Liver (tissue), 9 donors: ENCODE data around the gene CACFD1. TPM values are rescaled to one million over a fixed set of nuclear protein-coding genes. Genes with fewer than 3 reads are reported as not detected.

Source experiments
- DNase-seq: peaks from one replicate; pipeline ENCODE4 v3.0.0-alpha.2; 2017; ENCODE audit warnings: low spot score
- H3K27ac ChIP-seq, 2 donors: one replicate each; pipeline ENCODE4 v1.7.0; 2013; ENCODE audit warnings: inconsistent platforms in 2 of 2, low read length in 2 of 2, control low read depth in 1 of 2, low read depth in 1 of 2, mild to moderate bottlenecking in 1 of 2
- H3K27me3 ChIP-seq, 4 donors: one replicate each; pipeline versions ENCODE4 v1.6.1 to v1.7.0; 2013; ENCODE audit warnings: low read length in 3 of 4, inconsistent platforms in 1 of 4, mild to moderate bottlenecking in 1 of 4, moderate library complexity in 1 of 4; ENCODE audit not compliant: control insufficient read depth in 4 of 4, insufficient read depth in 4 of 4
- H3K36me3 ChIP-seq, 4 donors: one replicate each; pipeline versions ENCODE4 v1.6.1 to v1.7.0; 2013; ENCODE audit warnings: low read length in 3 of 4, mild to moderate bottlenecking in 3 of 4, low read depth in 1 of 4, moderate library complexity in 1 of 4; ENCODE audit not compliant: control insufficient read depth in 4 of 4, insufficient read depth in 3 of 4
- H3K4me1 ChIP-seq, 4 donors: one replicate each; pipeline versions ENCODE4 v1.6.1 to v1.7.0; 2013; ENCODE audit warnings: low read length in 3 of 4, mild to moderate bottlenecking in 3 of 4, moderate library complexity in 1 of 4; ENCODE audit not compliant: control insufficient read depth in 4 of 4, insufficient read depth in 4 of 4
- H3K4me3 ChIP-seq, 3 donors: one replicate each; pipeline versions ENCODE4 v1.6.1 to v1.7.0; 2013; ENCODE audit warnings: low read length in 3 of 3, control low read depth in 1 of 3, low read depth in 1 of 3, mild to moderate bottlenecking in 1 of 3
- H3K9ac ChIP-seq, 2 donors: one replicate each; pipeline ENCODE4 v1.7.0; 2013; ENCODE audit warnings: low read length in 2 of 2, mild to moderate bottlenecking in 2 of 2, moderate library complexity in 2 of 2, control low read depth in 1 of 2, low read depth in 1 of 2
- H3K9me3 ChIP-seq, 4 donors: one replicate each; pipeline versions ENCODE4 v1.6.1 to v1.7.0; 2013; ENCODE audit warnings: low read length in 3 of 4; ENCODE audit not compliant: control insufficient read depth in 4 of 4
- ATF3 ChIP-seq: IDR thresholded peaks from 2 replicates; pipeline ENCODE4 v1.6.1; 2016; ENCODE audit warnings: antibody characterized with exemption
- EGR1 ChIP-seq, 2 donors: IDR thresholded peaks; 2 replicates each; pipeline ENCODE4 v1.6.1; 2016 to 2018; ENCODE audit warnings: antibody characterized with exemption in 2 of 2, low read depth in 2 of 2
- FOXA1 ChIP-seq: IDR thresholded peaks from 2 replicates; pipeline ENCODE4 v1.6.1; 2016; ENCODE audit warnings: antibody characterized with exemption
- FOXA2 ChIP-seq: IDR thresholded peaks from 2 replicates; pipeline ENCODE4 v1.6.1; 2016; ENCODE audit warnings: antibody characterized with exemption
- GABPA ChIP-seq, 2 donors: IDR thresholded peaks in 1 of 2; conservative IDR thresholded peaks in 1 of 2; 2 replicates each; pipeline ENCODE4 v1.6.1; 2016; ENCODE audit warnings: antibody characterized with exemption in 2 of 2, mild to moderate bottlenecking in 1 of 2, moderate library complexity in 1 of 2
- HNF4A ChIP-seq, 2 donors: conservative IDR thresholded peaks; 2 replicates each; pipeline ENCODE4 v1.6.1; 2016; ENCODE audit warnings: antibody characterized with exemption in 2 of 2, mild to moderate bottlenecking in 2 of 2
- HNF4G ChIP-seq: IDR thresholded peaks from 2 replicates; pipeline ENCODE4 v1.6.1; 2016; ENCODE audit warnings: antibody characterized with exemption
- JUND ChIP-seq, 2 donors: IDR thresholded peaks; 2 replicates each; pipeline ENCODE4 v1.6.1; 2016; ENCODE audit warnings: antibody characterized with exemption in 2 of 2
- NR2F2 ChIP-seq: IDR thresholded peaks from 2 replicates; pipeline ENCODE4 v1.6.1; 2016; ENCODE audit warnings: antibody characterized with exemption
- RAD21 ChIP-seq, 2 donors: IDR thresholded peaks; 2 replicates each; pipeline ENCODE4 v1.6.1; 2016; ENCODE audit warnings: antibody characterized with exemption in 2 of 2, mild to moderate bottlenecking in 2 of 2
- RXRA ChIP-seq, 2 donors: IDR thresholded peaks; 2 replicates each; pipeline ENCODE4 v1.6.1; 2017 to 2018; ENCODE audit warnings: antibody characterized with exemption in 2 of 2, mild to moderate bottlenecking in 1 of 2
- TAF1 ChIP-seq: conservative IDR thresholded peaks from 2 replicates; pipeline ENCODE4 v1.6.1; 2016; ENCODE audit warnings: antibody characterized with exemption, mild to moderate bottlenecking
- YY1 ChIP-seq: IDR thresholded peaks from 2 replicates; pipeline ENCODE4 v1.6.1; 2016; ENCODE audit warnings: antibody characterized with exemption, mild to moderate bottlenecking
- ZBTB33 ChIP-seq: IDR thresholded peaks from 2 replicates; pipeline ENCODE4 v1.6.1; 2016; ENCODE audit warnings: antibody characterized with exemption
- WGBS: extraction: QIAGEN DNeasy Blood & Tissue Kit; methylation state at CpG from one replicate; pipeline ENCODE4 v1.1.7; 2013; 5-methylcytosine and 5-hydroxymethylcytosine counted together
- polyA plus RNA-seq, 2 donors: library from polyadenylated mRNA; stranded (reverse) in 1 of 2; unstranded in 1 of 2; fragments of 200-250 nt in 1 of 2; fragments of >200 nt in 1 of 2; fragmentation: Nextera tagmentation in 1 of 2; extraction: Ambion mirVana in 1 of 2; gene quantifications; one replicate each; pipeline versions ENCODE4 v1.2.1 to v1.2.3, GENCODE V29; 2013 to 2015
- total RNA-seq, 2 donors: library from RNA; depleted of rRNA; stranded (reverse); fragments of >200 nt; gene quantifications; one replicate each; pipeline ENCODE4 v1.2.3, GENCODE V29; 2014
- TF ChIP-seq, protein P1 (sequence below): fragments of 150-350 bp; IDR thresholded peaks from 2 replicates; pipeline ENCODE4 v1.5.1; 2017; ENCODE audit warnings: improper control_type of control experiment, low read depth, low read length; ENCODE audit not compliant: missing input control
- TF ChIP-seq, protein P2 (sequence below): IDR thresholded peaks from 2 replicates; pipeline ENCODE4 v1.6.1; 2016; ENCODE audit warnings: antibody characterized with exemption, mild to moderate bottlenecking
- donor health status: healthy.
- donor health status: healthy.
- donor health status: healthy.
- donor health status: healthy.
- donor health status: healthy.

The CACFD1 gene
- total and polyA plus RNA-seq, 4 donors, result 10.1 to 34.5 (median 26.4) TPM

DNA sequence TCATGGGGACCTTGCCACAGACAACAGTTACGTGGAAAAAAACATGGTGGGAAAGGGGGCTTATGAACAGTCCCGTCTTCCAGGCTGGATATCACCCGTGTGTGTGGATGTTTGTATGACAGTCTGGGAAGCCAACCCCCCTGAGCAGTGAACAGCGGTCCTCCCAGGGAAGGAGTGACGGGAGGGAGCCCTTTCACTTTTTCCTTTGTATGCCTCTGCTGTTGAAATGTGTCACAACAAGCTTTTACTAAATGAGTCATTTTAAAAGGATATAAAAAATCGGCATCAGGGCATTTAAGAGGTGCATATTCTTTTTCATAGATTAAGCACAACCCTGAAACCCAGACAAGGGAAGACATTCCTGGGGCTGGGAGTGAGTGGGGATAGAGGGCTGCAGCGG, 59.9 kb downstream of the CACFD1 start:
- Histone ChIP-seq H3K27me3 (no peaks in the 10 kb centered on the region), H3K9me3 (no peaks in the 10 kb centered on the region), H3K4me3 (no peak overlapping the region), H3K9ac (no peak overlapping the region), H3K36me3 (no peaks in the 10 kb centered on the region), H3K27ac (peak overlapping the region; percentile 95 to 96), H3K4me1 (peaks cover 12 to 32% (median 21%) of the 10 kb centered on the region in 4 donors)
- TF ChIP-seq, protein P1, sequence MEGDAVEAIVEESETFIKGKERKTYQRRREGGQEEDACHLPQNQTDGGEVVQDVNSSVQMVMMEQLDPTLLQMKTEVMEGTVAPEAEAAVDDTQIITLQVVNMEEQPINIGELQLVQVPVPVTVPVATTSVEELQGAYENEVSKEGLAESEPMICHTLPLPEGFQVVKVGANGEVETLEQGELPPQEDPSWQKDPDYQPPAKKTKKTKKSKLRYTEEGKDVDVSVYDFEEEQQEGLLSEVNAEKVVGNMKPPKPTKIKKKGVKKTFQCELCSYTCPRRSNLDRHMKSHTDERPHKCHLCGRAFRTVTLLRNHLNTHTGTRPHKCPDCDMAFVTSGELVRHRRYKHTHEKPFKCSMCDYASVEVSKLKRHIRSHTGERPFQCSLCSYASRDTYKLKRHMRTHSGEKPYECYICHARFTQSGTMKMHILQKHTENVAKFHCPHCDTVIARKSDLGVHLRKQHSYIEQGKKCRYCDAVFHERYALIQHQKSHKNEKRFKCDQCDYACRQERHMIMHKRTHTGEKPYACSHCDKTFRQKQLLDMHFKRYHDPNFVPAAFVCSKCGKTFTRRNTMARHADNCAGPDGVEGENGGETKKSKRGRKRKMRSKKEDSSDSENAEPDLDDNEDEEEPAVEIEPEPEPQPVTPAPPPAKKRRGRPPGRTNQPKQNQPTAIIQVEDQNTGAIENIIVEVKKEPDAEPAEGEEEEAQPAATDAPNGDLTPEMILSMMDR, result no peak
- TF ChIP-seq FOXA2 (no peak), GABPA (IDR thresholded peaks at IDR 0.05 in 1 of 2, conservative IDR thresholded peaks at IDR 0.05 in 1 of 2) (no peak), HNF4A (conservative IDR thresholded peaks at IDR 0.05) (no peak), ZBTB33 (no peak), RAD21 (IDR thresholded peaks at IDR 0.05) (no peak), ATF3 (no peak), JUND (IDR thresholded peaks at IDR 0.05) (no peak), EGR1 (IDR thresholded peaks at IDR 0.05; ENCODE audit: low read depth in 2 of 2) (no peak), YY1 (no peak), FOXA1 (no peak), RXRA (IDR thresholded peaks at IDR 0.05) (no peak)
- TF ChIP-seq, protein P2, sequence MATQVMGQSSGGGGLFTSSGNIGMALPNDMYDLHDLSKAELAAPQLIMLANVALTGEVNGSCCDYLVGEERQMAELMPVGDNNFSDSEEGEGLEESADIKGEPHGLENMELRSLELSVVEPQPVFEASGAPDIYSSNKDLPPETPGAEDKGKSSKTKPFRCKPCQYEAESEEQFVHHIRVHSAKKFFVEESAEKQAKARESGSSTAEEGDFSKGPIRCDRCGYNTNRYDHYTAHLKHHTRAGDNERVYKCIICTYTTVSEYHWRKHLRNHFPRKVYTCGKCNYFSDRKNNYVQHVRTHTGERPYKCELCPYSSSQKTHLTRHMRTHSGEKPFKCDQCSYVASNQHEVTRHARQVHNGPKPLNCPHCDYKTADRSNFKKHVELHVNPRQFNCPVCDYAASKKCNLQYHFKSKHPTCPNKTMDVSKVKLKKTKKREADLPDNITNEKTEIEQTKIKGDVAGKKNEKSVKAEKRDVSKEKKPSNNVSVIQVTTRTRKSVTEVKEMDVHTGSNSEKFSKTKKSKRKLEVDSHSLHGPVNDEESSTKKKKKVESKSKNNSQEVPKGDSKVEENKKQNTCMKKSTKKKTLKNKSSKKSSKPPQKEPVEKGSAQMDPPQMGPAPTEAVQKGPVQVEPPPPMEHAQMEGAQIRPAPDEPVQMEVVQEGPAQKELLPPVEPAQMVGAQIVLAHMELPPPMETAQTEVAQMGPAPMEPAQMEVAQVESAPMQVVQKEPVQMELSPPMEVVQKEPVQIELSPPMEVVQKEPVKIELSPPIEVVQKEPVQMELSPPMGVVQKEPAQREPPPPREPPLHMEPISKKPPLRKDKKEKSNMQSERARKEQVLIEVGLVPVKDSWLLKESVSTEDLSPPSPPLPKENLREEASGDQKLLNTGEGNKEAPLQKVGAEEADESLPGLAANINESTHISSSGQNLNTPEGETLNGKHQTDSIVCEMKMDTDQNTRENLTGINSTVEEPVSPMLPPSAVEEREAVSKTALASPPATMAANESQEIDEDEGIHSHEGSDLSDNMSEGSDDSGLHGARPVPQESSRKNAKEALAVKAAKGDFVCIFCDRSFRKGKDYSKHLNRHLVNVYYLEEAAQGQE, result no peak
- WGBS, result 88% methylated on average over 7 of the region's 7 CpGs
- DNase-seq, result no peak

DNA sequence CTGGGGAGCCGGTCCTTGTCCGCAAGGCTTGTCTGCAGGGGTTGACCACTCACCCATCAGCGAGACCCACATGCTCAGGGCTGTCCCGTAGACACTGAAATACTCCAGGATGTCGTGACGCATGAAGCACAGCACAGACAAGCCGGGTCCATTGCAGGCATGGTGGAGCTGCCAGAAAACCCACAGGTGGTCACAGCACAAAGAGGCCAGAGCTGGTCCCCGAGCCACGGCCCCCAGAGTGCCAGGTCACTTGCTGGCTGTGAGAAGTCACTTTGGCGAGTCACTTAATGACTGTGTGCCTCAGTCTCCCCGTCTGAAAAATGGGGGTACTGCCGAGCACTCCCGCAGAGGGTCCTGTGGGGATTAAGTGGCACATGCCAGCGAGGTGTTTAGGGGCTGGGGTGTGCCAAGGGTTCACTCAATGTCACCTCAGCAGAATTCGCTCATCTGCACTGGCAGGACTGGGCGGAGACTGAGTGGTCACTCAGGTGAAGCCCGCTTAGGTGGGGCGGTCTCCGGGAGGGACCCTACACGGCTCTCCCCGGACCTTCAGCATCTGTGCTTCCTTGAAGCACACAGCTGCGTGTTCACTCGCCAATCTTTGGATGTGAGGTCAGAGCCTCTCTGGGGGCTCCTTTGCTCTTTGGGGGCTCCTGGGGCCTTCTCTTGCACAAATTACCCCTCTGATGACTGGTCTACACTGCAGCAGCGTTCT, 60.5 kb downstream of the CACFD1 start:
- 92% methylated on average over 24 of the region's 24 CpGs for WGBS
- H3K9ac ChIP-seq, result peak overlapping the region; percentile 73 to 95
- H3K36me3 ChIP-seq, result no peaks in the 10 kb centered on the region
- H3K4me1 ChIP-seq, result peaks cover 12 to 33% (median 21%) of the 10 kb centered on the region in 4 donors
- no peaks in the 10 kb centered on the region for H3K9me3 ChIP-seq
- H3K27ac ChIP-seq, result peak overlapping the region; percentile 95 to 96
- no peak for DNase-seq
- H3K4me3 ChIP-seq, result no peak overlapping the region
- TF ChIP-seq HNF4G (no peak), GABPA (IDR thresholded peaks at IDR 0.05 in 1 of 2, conservative IDR thresholded peaks at IDR 0.05 in 1 of 2) (no peak), HNF4A (conservative IDR thresholded peaks at IDR 0.05) (no peak), ATF3 (no peak), JUND (IDR thresholded peaks at IDR 0.05) (no peak), TAF1 (no peak), NR2F2 (no peak), RAD21 (IDR thresholded peaks at IDR 0.05) (no peak)
- H3K27me3 ChIP-seq, result no peaks in the 10 kb centered on the region
